Smooth muscle cell (in vitro differentiated cells): Measurements from ENCODE around the gene MEOX2. TPM values are rescaled to one million over a fixed set of nuclear protein-coding genes. Genes with fewer than 3 reads are reported as not detected.

ENCODE experiments used
- DNase-seq: peaks from one replicate; lab custom pipeline; 2025; ENCODE audit not compliant: unreplicated experiment; lab: John Stamatoyannopoulos, UW
- H2AFZ ChIP-seq: fragments of 200-600 bp; sonication (generic); 2 replicates; pipeline ENCODE4 v1.6.0; 2016; ENCODE audit warnings: antibody characterized with exemption, low read depth, mild to moderate bottlenecking
- H3F3A ChIP-seq: fragments of 200-600 bp; sonication (generic); 2 replicates; pipeline ENCODE4 v1.6.0; 2017; ENCODE audit warnings: antibody characterized with exemption, low read depth
- H3K27ac ChIP-seq: fragments of 200-600 bp; sonication (generic); 2 replicates; pipeline ENCODE4 v1.5.1; 2016; ENCODE audit warnings: low read depth, mild to moderate bottlenecking
- H3K27me3 ChIP-seq: fragments of 200-600 bp; sonication (generic); 2 replicates; pipeline ENCODE4 v1.6.1; 2016; ENCODE audit warnings: low read depth, mild to moderate bottlenecking
- H3K36me3 ChIP-seq: fragments of 200-600 bp; sonication (generic); 2 replicates; pipeline ENCODE4 v1.5.1; 2016; ENCODE audit warnings: low read depth
- H3K4me1 ChIP-seq: fragments of 200-600 bp; sonication (generic); 2 replicates; pipeline ENCODE4 v1.5.1; 2016; ENCODE audit warnings: low read depth
- H3K4me2 ChIP-seq: fragments of 200-600 bp; sonication (generic); 2 replicates; pipeline ENCODE4 v1.6.0; 2016; ENCODE audit warnings: mild to moderate bottlenecking
- H3K4me3 ChIP-seq: fragments of 200-600 bp; sonication (generic); 2 replicates; pipeline ENCODE4 v1.5.1; 2016; ENCODE audit warnings: mild to moderate bottlenecking
- H3K79me2 ChIP-seq: fragments of 200-600 bp; sonication (generic); 2 replicates; pipeline ENCODE4 v1.6.0; 2016; ENCODE audit warnings: low read depth, mild to moderate bottlenecking
- H3K9ac ChIP-seq: fragments of 200-600 bp; sonication (generic); 2 replicates; pipeline ENCODE4 v1.6.0; 2016; ENCODE audit warnings: low read depth
- H3K9me3 ChIP-seq: fragments of 200-600 bp; sonication (generic); replicated peaks from 2 replicates; pipeline ENCODE4 v1.5.1; 2016; ENCODE audit warnings: low read depth
- H4K20me1 ChIP-seq: fragments of 200-600 bp; sonication (generic); 2 replicates; pipeline ENCODE4 v1.6.0; 2016; ENCODE audit warnings: low read depth
- WGBS: methylation state at CpG from one replicate; pipeline ENCODE4 v1.1.7; 2016; ENCODE audit warnings: low lambda C conversion rate; 5-methylcytosine and 5-hydroxymethylcytosine counted together
- polyA plus RNA-seq: library from polyadenylated mRNA; unstranded; fragments of >200 nt; fragmentation: Nextera tagmentation; extraction: Ambion mirVana; gene quantifications from 2 replicates; pipeline ENCODE4 v1.2.1, GENCODE V29; 2016
- total RNA-seq: library from RNA; depleted of rRNA; stranded (reverse); fragments of >200 nt; gene quantifications from 2 replicates; pipeline ENCODE4 v1.2.3, GENCODE V29; 2014
- TF ChIP-seq, protein P1 (sequence below): fragments of 200-600 bp; sonication (generic); IDR thresholded peaks from 2 replicates; pipeline ENCODE4 v1.5.1; 2017; ENCODE audit warnings: borderline replicate concordance, mild to moderate bottlenecking, antibody characterized with exemption; ENCODE audit not compliant: insufficient read depth, poor library complexity, severe bottlenecking

The MEOX2 gene
- total and polyA plus RNA-seq, 2 experiments from 2014 or later: 0.19 TPM; not detected in 1

- H3K4me3 ChIP-seq: no peak overlapping the region
Measured at GRCh38 chr7:15648461-15648961, 38.0 kb downstream of the MEOX2 start.

GRCh38 chr7:15647309-15647708, 39.2 kb downstream of the MEOX2 start:
- H3K79me2 ChIP-seq: no peaks in the 10 kb centered on the region
- DNase-seq: no peak
- 91% methylated on average over 1 of the region's 1 CpG for WGBS
- H3K9ac ChIP-seq: no peak overlapping the region
- H3K27me3 ChIP-seq: no peaks in the 10 kb centered on the region
- H3K4me2 ChIP-seq: no peak overlapping the region
- TF ChIP-seq, protein P1, sequence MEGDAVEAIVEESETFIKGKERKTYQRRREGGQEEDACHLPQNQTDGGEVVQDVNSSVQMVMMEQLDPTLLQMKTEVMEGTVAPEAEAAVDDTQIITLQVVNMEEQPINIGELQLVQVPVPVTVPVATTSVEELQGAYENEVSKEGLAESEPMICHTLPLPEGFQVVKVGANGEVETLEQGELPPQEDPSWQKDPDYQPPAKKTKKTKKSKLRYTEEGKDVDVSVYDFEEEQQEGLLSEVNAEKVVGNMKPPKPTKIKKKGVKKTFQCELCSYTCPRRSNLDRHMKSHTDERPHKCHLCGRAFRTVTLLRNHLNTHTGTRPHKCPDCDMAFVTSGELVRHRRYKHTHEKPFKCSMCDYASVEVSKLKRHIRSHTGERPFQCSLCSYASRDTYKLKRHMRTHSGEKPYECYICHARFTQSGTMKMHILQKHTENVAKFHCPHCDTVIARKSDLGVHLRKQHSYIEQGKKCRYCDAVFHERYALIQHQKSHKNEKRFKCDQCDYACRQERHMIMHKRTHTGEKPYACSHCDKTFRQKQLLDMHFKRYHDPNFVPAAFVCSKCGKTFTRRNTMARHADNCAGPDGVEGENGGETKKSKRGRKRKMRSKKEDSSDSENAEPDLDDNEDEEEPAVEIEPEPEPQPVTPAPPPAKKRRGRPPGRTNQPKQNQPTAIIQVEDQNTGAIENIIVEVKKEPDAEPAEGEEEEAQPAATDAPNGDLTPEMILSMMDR: no peak
- H3F3A ChIP-seq: no peaks in the 10 kb centered on the region
- H4K20me1 ChIP-seq: no peaks in the 10 kb centered on the region
- no peaks in the 10 kb centered on the region for H3K9me3 ChIP-seq
- H3K27ac ChIP-seq: no peak overlapping the region
- H3K36me3 ChIP-seq: no peaks in the 10 kb centered on the region
- no peaks in the 10 kb centered on the region for H3K4me1 ChIP-seq
- no peak overlapping the region for H2AFZ ChIP-seq
- no peak overlapping the region for H3K4me3 ChIP-seq

More at GRCh38 chr7:15648461-15648961, 38.0 kb downstream of the MEOX2 start:
- Histone ChIP-seq H3K4me2 (no peak overlapping the region), H3K27me3 (no peaks in the 10 kb centered on the region), H4K20me1 (no peaks in the 10 kb centered on the region), H3K9me3 (no peaks in the 10 kb centered on the region), H3K79me2 (no peaks in the 10 kb centered on the region), H3F3A (no peaks in the 10 kb centered on the region), H3K4me1 (no peaks in the 10 kb centered on the region), H3K27ac (no peak overlapping the region), H3K9ac (no peak overlapping the region), H2AFZ (peak overlapping the region; percentile 4), H3K36me3 (no peaks in the 10 kb centered on the region)
- TF ChIP-seq, protein P1: no peak
- 70% methylated on average over 5 of the region's 5 CpGs for WGBS
- DNase-seq: no peak

GRCh38 chr7:15643000-15643705, 43.3 kb downstream of the MEOX2 start:
- no peak overlapping the region for H3K27ac ChIP-seq
- no peaks in the 10 kb centered on the region for H3K27me3 ChIP-seq
- H3K36me3 ChIP-seq: no peaks in the 10 kb centered on the region
- no peak overlapping the region for H3K9ac ChIP-seq
- H3K4me3 ChIP-seq: no peak overlapping the region
- H3K4me2 ChIP-seq: no peak overlapping the region
- no peaks in the 10 kb centered on the region for H3F3A ChIP-seq
- H3K4me1 ChIP-seq: no peaks in the 10 kb centered on the region
- no peak for DNase-seq
- H3K79me2 ChIP-seq: no peaks in the 10 kb centered on the region
- WGBS: 97% methylated on average over 3 of the region's 3 CpGs
- TF ChIP-seq, protein P1: no peak
- no peak overlapping the region for H2AFZ ChIP-seq
- no peaks in the 10 kb centered on the region for H4K20me1 ChIP-seq
- no peaks in the 10 kb centered on the region for H3K9me3 ChIP-seq

DNA sequence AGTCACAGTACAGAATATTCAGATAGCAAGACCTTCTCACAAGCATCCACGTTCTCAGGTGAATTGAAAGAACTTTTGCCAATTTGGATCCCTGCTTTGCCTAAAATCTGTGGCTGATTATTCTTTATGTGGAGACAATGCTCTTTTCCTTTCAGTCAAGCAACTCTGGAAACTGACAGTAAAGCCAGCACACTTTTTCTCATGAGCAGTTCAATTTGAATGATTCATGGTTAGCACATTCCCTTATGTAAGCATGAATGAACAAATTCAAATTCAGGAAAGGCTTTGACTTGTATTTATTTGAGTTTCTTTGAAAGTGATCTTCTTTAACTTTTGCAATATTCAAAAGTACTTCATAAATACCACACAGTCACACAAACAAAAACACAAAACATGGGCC, 57.6 kb downstream of the MEOX2 start:
- Histone ChIP-seq H3K36me3 (no peaks in the 10 kb centered on the region), H3K4me3 (no peak overlapping the region), H3F3A (no peaks in the 10 kb centered on the region), H3K27me3 (no peaks in the 10 kb centered on the region), H4K20me1 (no peaks in the 10 kb centered on the region), H3K9ac (no peak overlapping the region), H3K4me2 (no peak overlapping the region), H3K27ac (no peak overlapping the region), H3K9me3 (no peaks in the 10 kb centered on the region), H2AFZ (no peak overlapping the region), H3K79me2 (no peaks in the 10 kb centered on the region), H3K4me1 (no peaks in the 10 kb centered on the region)
- DNase-seq: no peak
- WGBS: 77% methylated on average over 1 of the region's 1 CpG
- TF ChIP-seq, protein P1: no peak
